GM21786 (cell line): ENCODE data around the gene DEPDC1B.
"Not testable (repeated sequence)": the region's sequence is repeated elsewhere in the genome, so short reads cannot be mapped to it uniquely, and the experiment has no call there.

Experiments
- ATAC-seq: cut with Tn5 transposase; IDR thresholded peaks from one replicate; pipeline ENCODE4 v1.9.1; 2021; ENCODE audit not compliant: unreplicated experiment

The DEPDC1B gene

DNA sequence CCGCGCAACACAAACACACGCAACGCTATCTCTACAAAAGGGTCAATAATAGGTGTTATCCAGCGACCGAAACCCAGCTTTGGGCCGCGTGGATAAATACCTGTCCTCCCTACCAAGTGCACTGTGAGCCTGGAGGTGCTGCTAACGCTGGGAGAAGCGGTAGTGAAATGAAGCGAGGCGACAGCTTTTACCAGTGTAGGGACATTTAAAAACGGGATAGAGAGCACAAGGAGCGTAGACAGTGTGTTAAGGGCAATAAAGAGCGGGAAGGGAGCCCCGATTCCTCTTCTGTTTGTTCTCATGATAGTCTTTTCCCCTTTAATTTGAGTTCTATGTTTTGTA, 421 bp upstream of the DEPDC1B start:
- peak; percentile 13 for ATAC-seq

DNA sequence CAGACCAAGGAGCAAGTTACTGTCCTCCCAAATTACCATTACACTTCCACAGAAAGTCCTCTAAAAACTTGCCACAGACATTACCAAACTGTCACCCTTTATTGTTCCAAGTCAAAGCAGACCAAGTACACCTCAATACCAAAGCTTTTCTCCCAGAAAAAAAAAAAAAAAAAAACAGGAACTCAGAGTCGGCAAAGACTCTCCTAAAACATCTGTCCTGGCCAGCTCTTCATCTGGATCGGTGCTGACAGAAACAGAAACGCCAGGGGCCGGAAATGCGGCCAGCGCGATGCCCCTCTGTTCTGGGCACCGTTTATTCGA, 718 bp downstream of the DEPDC1B start:
- peak; percentile 40 for ATAC-seq

DNA sequence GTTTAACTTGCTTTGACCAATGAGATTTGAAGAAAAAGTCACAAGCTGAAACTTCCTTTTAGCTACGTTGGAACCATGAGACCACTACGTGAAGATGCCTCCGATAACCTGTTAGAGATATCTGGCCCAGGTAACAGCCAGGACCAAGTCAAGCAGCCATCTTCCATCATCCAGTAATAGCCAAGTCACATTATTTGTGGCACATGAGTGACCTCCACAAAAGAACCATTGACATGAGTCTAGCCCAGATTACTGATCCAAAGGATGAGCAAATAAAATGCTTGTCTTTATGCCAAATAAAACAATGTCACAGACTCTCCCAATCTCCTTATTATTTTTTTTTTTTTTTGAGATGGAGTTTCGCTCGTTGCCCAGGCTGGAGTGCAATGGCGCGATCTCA, 1.6 kb downstream of the DEPDC1B start:
- no peak for ATAC-seq

DNA sequence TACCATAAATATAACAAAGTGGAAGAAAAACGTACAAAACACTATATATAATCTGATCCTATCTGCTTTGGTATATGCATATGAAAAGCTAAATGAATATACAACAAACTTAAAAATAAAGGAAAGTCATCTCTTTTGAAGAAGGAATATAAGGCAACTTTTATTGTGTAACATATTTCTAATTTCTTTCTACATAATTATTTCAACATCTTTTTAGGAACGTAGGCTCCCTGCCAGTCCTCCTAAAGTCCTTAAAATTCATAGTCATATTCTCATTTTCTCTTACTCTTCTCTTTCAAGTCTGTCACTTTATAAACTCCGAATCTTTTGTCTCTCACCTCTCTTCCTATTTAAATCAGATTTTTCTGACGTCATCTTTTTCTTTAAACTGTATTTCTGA, 9.6 kb downstream of the DEPDC1B start:
- ATAC-seq: no peak

DNA sequence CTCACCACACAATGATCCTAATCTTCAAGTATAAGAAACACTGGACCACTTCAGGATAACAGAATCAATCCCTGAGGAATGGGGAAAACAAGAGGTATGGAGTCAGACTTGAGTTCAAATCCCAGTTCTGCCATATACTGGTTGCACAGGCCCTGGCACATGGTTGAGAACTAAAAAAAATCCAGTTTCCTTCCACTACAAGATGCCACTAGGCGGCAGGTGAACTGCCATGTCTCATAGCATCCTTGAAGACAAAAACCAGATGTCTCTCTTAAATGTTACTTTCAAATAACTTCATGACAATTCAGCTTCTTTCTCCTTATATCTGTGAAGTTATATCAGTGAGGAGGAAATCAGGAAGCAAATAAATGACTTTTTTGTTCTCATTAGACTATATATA, 11.0 kb downstream of the DEPDC1B start:
- no peak for ATAC-seq

DNA sequence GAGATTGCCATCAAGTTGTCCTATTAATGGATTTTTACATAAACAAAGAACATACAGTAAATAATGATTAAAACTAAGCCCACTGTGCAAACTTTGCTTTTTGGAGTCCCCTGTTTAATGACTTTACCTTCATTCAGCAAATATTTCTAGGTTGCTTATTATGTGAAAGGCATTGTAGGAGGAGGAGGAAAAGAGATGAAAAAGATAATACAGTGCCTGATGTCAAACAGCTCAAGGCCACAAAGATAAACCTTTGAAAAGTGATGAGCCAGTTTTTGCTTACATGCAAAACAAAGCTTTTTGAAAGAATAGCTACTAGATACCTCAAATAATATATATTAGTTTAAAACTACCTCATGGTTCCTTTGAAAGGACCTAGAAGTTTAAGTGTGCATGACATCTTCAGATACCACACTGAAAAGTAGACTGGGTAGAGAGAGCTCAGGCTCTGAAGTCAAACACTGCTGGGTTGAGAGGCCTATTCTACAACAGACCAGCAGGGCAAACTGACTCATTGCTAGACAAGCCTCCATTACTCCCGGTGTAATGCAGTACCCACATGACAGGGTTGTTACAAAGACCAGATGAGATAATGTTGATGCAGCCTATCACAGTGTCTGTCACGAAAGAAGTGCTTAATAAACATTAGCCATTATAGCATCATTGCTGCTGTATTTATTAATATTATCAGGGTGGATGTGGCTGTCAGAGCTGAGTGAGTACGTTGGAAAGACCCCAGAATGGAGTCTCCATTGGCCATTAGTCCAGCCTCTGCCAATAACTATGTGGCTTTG, 11.8 kb downstream of the DEPDC1B start:
- ATAC-seq: peak; percentile 88

DNA sequence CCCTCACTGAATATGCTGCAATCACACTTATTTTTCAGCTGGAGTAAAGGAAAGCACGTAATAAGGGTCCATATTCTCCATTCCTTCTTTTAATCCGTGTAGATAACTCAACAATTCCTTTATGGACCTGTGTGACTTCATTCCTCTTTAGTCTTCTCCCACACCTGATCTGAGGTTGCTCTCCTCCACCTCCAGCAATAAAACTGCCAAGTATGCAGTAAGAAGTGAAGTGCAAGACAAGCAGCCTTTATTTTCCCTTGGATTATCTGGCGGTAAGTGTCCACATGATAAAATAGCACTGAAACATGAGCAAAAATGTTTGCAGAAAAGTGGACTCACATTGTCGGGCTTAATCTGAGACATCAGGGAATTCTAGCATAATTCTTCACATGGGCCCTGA, 13.8 kb downstream of the DEPDC1B start:
- no peak for ATAC-seq

DNA sequence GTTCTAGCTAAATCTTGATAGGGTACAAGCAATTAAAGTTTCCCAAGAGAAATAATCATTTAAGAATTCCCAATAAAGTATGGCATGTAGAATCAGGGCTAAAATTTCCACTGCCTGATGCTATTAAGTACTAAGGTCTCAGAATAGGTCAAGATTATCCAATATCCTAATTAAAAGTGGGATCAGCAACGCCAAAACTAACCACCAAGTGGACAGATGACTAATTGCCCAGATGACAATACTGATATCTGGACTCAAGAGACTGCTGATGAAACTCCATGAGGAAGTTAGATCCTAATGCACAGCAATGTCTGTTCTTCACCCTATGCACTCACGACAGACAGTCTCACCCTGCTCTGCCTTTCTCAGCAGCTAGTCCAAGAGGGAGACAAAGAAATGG, 14.3 kb downstream of the DEPDC1B start:
- ATAC-seq: no peak

DNA sequence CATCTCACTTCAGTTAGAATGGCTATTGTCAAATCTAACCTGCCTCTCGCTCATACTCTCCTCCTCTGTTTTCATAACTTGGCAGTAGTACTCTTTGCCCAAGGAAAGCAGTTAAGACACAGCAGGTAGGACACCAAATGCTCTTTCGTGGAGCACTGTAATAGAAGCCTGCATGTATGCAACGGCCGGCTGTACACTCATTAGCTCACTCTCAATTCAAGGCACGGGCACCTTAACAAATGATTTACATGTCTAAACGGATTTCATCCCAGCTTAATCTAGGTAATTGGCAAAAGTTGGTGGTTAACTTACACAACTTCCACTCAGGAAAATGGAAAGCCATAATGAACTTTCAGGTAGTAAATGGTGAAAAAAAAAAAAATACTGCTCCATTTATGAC, 14.9 kb downstream of the DEPDC1B start:
- ATAC-seq: no peak

DNA sequence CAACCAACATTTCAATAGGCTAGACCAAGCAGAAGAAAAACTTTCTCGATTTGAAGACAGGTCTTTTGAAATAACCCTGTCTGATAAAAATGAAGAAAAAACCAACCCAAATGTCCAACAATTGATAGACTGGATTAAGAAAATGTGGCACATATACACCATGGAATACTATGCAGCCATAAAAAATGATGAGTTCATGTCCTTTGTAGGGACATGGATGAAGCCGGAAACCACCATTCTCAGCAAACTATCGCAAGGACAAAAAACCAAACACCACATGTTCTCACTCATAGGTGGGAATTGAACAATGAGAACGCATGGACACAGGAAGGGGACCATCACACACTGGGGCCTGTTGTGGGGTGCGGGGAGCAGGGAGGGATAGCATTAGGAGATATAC, 18.0 kb downstream of the DEPDC1B start:
- ATAC-seq: not testable (repeated sequence)

DNA sequence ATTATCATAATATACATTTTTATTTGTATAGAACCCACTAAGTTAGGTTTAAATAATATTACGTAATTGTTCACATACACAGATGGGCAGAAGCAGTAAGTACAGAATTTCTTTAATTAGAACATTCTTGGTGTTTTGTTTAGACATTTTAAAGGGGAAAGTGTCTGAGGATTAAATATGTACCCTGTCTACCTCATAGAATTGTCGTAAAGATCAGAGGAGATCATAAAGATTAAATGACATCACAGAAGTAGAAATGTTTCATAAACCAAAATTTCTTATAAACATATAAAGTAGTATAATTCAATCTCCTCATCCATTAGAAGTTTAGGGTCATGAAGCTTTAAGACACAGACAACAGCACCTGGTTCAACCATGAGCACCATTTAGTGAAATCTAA, 20.1 kb downstream of the DEPDC1B start:
- ATAC-seq: no peak

DNA sequence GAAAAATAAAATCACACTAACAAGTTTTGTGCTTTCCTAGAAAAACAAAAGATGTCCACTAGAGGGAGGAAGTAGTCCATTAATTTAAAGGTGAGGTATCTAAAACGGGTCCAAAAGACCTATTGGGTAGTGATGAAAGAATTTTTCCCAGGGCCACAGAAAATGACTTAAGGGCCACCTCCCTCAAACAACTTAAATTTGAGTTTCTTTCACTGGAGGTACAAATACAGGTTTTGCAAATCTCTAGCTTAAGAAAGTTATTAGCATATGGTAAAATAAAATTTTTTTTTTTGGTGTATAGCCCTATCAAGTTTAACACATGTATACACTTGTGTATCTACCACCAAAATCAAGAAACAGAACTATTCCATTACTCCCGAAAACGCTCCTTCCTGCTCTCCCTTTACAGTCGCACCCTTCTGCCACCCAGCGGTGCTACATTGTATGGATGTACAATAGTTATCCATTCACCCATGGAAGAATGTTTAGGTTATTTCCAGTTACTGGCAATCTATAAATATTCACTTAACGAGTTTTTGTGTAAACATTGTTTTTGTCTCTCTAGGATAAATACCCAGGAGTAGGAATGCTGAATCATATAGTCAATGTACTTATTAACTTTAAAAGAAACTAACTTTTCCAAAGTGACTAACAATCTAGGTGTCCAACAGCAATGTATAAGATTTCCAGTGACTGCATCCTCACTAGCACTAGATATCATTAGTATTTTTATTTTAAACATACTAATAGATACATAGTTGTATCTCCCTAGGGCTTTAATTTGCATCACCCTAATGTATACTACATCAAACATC, 21.9 kb downstream of the DEPDC1B start:
- peak; percentile 67 for ATAC-seq

DNA sequence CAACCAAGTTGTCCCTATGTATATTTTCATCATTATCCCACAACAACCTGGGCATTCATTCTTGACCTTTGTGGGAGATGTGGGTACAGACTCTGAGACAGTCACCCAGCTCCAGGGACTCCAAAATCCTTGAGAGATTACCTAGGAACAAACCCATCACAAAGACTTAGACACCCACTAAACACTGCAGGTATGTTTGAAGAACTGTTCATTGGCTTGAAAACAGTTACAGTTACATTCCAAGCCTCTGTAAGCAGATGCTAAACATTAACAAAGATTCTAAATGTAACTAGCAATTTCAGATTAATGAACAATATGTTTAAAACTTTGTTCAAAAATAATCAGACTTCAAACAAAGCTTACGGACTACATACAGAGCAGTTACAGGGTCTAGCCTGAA, 24.7 kb downstream of the DEPDC1B start:
- ATAC-seq: no peak

DNA sequence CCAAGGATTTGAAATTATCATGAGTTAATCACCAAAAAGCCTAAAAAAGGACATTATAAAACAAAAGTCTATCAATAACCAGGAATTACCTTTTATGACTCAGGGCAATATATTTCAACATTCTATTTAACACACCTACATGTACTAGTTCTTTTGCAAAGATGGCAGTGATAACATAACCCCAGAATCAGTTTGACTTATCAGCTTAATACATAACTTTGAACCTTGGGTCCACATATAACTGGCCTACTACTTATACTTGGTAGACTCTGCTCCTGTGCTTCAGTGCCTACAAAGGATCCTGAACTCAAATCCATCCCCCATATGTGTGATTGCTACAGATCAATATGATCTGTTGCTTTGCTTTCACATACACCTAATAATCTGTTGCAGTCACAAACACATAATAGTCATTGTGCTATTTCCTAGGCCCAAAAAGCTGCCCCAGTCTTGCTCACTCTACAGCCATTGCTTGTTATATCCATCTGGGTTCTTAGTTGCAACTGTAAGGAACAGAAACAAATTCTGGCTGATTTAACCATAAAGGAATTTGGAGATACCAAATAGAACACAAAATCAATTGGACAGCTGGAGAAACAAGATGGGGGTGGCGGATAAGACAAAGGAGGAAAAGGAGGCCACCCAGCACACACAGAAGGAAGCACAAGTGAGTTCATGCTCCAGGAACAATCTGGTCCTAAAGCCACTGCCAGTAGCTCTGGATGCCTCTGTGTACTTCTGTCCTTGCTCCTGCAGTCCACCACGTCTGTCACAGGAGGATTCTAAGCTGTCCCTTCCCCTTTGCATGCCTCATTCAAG, 25.5 kb downstream of the DEPDC1B start:
- ATAC-seq: no peak

DNA sequence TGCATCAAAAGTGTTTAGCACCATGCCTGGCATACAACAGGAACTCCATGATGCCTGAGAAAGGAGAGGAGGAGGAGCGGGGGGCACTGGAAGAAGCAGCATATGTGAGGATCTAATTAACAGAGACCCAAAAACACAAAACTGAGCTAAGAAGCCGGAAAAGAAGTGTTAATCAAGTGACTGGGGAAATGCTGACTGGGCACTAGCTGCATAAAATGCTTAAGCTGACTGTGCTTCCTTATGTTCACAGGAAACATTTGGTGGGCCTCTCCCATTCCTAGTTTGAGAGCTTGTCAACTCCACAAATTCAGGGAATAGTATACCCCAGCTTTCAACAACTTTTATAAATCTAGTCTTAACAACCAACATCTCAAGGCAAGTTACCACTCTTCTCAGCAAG, 26.6 kb downstream of the DEPDC1B start:
- ATAC-seq: no peak

DNA sequence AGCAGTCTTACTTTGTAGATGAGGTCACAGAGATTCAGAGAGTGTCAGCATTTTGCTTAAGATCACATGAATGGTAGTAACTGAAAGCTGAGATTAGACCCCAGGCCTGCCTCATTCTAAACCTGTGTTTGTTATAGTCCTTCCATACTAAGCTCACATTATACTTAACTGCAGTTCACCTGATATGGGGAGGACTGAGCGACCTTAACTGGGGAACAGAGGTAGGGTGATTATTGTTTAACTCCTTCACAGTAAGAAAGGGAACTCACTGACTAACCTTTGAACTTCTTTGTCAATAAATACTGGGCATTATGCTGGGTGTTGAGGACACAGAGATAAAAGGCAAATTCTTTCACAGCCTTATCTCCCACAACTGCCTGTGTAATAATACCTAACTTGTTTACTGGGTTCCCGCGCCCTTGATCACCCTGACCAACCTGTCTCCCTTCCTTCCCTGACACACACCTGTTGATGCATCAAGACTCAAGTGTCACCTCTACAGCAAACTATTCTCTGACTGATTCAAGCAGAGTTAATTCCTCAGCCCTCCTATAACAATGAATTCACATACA, 27.2 kb downstream of the DEPDC1B start:
- no peak for ATAC-seq

DNA sequence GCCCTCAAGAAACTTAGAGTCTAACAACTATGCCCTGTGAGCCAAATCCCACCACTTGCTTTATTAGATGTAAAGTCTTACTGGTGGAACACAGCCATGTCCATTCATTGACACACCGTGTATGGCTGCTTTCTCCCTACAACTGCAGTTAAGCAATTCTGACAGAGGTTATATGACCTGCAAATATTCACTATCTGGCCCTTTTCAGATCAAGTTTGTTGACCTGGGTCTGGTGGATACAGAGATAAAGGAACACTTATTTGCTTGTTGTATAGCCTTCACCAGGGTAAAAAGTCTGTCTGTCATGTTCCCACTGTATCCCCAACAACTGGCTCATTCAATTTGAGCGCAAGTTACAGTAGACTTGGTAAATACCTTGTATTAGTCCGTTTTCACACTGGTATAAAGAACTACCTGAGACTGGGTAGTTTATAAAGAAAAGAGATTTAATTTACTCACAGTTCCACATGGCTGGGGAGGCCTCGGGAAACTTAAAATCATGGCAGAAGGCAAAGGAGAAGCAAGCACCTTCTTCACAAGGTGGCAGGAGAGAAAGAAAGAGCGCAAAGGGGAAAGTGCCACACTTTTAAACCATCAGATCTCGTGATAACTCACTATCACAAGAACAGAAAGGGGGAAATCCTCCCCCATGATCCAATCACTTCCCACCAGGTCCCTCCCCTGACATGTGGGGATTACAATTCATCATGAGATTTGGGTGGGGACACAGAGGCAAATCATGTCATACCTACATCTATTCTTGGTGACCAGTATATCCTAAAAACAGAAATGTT, 27.9 kb downstream of the DEPDC1B start:
- no peak for ATAC-seq

DNA sequence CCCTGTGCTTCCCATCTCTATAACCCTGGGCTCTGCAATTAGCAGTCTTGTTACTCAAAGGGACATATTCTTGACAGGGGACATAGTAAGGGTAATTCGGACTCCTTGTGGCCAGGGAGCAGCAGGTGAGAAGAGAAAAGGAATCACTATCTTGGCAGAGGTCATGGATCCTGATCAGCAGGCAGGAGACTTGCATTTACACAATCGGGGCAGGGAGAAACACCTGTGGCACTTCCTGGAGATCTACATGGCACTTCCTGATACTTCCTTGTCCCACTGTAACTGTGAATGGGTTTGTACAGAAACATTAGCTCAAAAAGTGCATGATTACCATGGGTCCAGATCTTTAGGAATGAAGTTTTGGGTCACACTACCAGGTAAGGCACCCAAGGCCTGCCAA, 29.2 kb downstream of the DEPDC1B start:
- no peak for ATAC-seq

DNA sequence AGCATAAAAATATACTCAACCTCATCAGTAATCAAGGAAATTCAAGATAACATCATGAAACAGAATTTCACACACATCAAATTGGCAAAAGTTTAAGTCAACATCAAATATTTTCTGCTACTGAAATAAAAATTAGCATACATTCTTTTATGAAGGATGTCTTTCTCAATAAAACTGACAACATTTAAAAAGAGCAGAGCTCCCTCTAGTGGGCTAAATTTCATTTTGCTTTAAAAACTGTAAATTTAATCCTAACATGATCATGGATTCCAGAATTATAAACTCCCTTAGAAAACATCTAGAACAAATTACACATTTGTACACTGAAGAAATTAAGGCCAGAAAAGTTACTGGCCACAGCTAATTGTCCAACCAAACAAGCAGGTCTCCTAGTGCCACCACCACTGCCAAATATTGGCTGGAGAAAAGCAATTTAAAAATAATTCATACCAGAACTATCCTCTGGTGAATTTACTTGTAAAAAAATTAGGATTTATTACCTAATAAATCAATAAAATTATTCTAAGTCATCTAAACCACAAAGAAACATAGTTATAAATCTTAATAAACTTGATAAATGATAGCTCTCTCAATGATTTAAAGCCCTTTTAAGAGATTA, 31.2 kb downstream of the DEPDC1B start:
- ATAC-seq: no peak

DNA sequence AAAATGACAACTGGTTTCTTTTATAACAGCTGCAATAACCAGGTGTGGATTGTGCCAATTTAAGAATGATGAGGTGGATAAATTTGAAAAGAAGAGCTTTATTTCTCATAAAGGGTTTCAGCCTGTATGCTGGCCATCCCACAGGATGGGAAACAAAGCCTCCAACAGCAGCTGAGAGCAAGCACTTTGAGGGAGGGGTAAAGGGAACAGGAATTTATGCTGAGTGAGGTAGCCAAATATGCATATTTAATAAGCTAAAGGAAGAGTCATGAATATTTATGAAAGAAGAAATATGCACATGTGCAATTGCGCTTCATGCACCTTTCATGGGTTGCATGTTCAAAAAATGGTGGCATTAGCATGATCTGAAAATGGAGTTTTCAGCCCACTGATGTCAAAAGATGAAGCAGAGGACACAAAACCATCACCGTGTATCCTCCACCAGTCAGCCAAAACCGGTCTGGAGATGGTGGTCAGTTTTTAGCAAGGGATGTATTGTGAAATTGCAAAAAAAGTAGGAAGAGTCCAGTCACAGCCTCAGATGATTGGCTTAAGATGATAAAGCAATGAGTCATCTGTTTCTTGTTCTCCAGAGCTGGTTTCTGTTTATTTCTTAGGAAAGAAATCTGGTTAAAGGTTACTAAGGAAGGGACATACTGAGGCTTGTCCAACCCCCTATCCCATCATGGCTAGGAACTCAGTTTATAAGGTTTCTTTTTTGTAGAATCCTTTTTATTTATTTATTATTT, 47.9 kb downstream of the DEPDC1B start:
- ATAC-seq: no peak
